NCI-H128 (cell line): ENCODE data around the gene HERC4.
"Not testable (repeated sequence)": the region's sequence is repeated elsewhere in the genome, so short reads cannot be mapped to it uniquely, and the experiment has no call there.

ENCODE experiments used
- DNase-seq: peaks from one replicate; lab custom pipeline; 2025; ENCODE audit not compliant: unreplicated experiment; lab: John Stamatoyannopoulos, UW

Gene HERC4

DNA sequence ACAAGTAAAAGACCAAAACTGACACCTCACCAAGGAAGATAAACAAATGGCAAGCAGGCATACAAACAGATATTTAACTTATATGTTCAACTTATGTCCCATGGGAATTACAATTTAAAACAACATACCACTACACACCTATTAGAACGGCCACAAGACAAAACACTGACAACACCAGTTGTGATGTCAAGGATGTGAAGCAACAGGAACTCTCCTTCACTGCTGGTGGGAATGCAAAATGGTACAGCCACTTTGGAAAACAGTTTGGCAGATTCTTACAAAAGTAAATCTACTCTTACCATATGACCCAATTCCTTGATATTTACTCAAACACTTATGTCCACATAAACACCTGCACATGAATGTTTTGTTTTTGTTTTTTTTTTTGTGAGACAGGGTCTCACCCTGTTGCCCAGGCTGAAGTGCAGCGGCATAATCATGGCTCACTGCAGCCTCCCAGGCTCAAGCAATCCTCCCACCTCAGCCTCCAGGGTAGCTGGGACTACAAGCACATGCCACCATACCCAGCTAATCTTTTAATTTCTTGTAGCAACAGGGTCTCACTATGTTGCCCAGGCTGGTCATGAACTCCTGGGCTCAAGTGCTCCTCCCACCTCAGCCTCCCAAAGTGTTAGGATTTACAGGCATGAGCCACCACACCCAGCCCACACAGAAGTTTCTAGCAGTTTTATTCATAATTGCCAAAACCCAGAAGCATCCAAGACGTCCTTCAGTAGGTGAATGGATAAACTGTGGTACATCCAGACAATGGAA, 27.3 kb downstream of the HERC4 start:
- no peak for DNase-seq

DNA sequence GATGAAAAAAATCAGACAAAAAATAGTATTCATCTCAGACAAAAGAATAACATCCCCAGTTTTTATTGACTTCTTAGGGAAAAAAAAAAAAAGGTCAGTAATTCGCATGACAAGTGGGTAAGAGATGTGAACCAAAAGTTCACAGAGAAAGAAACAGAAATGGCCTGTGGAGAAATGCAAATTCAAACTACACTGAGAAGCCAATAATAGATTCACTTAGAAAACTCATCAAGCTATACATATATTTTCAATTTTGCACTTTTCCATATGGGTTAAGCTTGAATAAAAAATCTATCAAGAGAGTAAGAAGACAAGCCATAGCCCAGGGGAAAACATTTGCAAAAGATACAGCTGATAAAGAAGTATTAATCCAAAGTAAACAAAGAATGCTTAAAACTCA, 28.0 kb downstream of the HERC4 start:
- no peak for DNase-seq

DNA sequence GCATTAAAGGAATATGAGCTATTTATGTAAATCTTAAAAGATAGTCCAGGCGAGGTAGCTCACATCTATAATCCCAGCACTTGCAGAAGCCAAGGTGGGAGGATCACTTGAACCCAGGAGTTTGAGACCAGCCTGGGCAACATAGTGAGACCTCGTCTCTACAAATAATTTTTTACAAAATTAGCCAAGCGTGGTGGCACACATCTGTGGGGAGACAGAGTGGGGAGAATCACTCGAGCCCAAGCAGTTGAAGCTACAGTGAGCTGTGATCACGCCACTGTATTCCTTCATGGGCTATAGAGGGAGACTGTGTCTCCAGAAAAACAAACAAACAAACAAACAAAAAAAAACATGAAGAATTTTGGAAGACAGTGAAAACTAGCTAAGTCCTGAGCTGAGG, 28.4 kb downstream of the HERC4 start:
- no peak for DNase-seq

DNA sequence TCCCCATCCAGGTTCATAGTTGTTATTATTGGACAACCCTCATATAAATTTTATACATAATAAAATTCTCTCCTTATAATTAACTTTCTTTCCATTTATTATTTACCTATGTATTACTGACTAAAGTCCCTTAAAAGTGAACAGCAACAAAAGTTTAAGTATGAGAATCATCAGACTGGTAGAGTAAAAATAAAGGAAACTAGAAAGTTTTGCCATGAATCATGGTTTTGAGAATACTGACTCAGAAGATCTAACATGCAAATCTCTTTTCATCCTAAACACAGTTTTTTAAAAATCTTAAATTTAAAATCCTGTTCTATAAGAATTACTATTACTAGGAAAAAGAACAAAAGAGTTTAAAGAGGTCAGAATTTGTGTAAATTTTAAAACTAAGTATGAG, 32.1 kb downstream of the HERC4 start:
- DNase-seq, result no peak

DNA sequence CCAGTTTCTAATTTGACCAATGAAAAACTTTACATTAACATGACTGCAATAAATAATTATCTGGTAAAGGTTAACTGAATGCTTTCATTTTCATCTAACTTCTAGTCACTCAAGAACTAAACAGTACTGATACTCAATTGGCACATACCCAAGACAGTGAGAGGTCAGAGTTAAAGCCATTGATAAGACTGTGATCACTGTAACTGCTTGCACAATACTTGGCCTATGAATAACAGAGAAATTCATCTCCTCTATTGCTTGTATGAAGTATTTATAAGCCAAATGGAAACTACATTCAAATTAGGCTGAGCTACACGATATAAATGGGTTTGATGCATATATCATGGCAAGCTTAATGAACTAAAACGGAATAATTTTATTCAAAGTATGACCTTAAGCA, 43.0 kb downstream of the HERC4 start:
- DNase-seq, result no peak

DNA sequence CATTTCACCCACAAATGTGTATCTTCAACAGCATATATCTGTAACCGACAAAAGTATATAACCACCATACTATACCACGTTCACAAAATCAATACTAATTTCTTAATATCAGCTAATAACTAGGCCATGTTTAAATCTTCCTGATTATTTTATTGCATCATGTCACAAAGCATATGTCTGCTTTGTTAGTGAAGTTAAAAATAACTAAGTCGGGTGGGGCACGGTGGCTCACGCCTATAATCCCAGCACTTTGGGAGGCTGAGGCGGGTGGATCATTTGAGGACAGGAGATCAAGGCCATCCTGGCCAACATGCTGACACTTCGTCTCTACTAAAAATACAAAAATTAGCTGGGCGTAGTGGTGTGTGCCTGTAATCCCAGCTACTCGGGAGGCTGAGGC, 47.7 kb downstream of the HERC4 start:
- no peak for DNase-seq

DNA sequence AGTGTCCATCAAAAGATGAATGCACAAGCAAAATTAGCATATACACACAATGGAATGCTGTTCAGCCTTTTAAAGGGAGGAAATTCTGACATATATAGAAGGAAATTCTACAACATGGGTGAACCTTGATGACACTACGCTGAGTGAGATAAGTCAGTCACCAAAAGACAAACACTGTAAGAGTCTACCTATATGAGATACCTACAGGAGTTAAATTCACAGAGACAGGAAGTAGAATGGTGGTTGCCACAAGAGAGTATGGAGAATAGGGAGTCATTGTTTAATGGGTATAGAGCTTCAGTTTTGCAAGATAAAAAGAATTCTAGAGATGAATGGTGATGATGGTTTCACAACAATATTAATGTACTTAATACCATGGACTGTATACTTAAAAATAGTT, 51.8 kb downstream of the HERC4 start:
- DNase-seq, result no peak

DNA sequence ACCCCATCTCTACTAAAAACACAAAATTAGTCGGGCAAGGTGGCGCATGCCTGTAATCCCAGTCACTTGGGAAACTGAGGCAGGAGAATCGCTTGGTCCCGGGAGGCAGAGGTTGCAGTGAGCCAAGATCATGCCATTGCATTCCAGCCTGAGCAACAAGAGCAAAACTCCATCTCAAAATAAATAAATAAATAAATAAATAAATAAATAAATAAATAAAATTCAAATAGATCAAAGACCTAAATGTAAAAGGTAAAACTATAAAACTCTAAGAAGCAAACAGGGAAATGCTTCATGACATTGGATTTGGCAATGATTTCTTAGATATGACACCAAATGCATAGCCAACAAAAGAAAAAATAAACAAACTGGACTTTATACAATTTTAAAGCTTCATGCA, 52.8 kb downstream of the HERC4 start:
- not testable (repeated sequence) for DNase-seq

DNA sequence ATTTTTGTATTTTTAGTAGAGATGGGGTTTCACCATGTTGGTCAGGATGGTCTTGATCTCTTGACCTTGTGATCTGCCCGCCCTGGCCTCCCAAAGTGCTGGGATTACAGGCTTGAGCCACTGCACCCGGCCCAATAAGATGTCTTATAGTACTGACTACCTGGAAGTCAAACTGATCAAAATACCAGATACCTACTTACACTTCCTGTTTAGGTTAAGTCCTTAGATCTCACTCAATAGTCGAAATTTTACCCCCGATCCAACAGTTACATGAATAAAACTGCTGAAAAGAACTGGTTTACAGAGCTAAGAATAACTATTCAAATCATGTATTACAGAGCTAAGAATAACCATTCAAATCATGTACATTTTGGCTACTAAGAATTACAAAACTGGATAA, 58.6 kb downstream of the HERC4 start:
- not testable (repeated sequence) for DNase-seq

DNA sequence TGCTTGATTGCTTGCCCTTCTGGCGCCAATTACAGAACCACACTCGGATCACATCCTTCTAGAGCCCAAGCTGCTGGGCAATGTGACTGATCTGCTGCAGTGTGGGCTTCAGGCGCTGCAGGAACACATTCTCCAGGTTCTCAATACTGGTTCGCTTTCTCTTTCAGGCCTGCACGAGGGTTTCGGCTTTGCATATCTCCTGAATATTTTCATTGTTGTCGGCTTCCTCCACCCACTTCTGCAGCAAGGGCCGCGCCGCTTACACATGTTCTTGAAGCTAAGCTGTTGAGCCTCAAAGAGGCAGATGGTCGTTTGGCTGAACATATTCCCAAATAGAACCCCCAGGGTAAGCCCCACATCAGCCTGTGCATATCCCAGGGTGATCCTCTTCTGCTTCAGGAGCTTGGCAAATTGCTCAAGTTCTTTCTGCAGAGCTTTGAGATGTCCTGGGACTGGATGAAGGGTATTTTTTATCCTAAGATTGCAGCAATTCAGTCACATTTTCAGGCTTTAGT, 64.6 kb downstream of the HERC4 start:
- no peak for DNase-seq

DNA sequence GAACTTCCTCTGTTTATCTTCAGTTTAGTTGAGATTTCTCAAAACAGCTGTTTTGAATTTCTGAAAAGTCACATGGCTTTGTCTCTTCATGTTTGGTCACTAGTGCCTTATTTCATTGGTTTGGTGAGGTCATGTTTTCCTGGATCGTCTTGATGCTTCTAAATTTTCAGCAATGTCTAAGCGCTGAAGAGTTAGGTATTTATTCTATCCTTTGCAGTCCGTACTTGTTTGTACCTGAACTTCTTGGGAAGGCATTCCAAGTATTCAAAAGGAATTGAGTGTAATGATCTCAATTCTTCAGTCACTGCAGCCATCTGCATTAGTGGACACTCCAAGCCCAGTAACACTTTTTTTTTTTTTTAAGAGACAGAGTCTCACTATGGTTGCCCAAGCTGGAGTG, 67.7 kb downstream of the HERC4 start:
- DNase-seq, result no peak

DNA sequence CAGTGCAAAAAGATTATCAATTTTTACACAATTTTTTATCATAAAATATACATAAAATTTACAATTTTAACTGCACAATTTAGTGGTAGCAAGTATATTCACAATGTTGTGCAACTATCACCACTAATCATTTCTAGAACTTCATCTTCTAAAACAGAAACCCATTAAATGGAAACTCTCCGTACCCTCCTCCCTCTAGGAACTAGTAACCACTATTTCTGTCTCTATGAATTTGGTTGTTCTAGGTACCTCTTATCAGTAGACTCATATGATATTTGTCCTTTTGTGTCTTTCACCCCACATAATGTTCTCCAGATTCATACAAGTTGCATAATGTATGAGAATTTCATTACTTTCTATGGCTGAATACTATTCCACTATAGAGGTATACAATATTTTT, 73.5 kb downstream of the HERC4 start:
- DNase-seq, result no peak

DNA sequence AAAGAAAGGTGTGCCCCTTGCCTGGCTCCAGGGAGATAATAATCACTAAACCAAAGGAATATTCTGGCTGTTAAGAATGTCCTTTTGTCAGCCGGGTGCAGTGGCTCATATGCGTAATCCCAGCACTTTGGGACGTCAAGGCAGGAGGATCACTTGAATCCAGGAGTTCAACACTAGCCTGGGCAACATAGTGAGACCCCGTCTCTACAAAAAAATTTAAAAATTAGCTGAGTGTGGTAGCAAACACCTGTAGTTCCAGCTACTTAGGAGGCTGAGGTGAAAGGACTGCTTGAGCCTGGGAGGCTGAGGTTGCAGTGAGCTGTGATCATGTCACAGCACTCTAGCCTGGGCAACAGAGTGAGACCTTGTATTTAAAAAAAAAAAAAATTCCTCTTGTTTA, 74.1 kb downstream of the HERC4 start:
- no peak for DNase-seq

DNA sequence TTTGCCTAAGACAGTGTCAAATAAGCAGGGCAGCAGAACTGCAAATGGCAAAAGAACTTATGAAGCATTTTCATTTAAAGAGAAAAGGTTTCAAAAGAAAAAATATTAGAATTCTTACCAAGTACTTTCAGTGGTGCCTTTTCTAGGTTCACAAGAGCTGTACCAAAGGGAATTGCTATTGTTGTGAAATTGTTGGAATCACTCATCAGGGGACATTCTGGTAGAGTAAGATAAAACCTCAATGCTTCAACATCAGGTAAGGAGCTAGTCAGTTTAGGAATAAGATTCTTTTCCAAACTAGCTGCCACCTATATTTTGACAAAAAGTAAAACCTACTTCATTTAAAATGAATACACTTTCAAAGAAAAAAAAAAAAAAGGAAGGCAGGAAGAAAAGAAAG, 85.0 kb downstream of the HERC4 start:
- DNase-seq, result no peak

DNA sequence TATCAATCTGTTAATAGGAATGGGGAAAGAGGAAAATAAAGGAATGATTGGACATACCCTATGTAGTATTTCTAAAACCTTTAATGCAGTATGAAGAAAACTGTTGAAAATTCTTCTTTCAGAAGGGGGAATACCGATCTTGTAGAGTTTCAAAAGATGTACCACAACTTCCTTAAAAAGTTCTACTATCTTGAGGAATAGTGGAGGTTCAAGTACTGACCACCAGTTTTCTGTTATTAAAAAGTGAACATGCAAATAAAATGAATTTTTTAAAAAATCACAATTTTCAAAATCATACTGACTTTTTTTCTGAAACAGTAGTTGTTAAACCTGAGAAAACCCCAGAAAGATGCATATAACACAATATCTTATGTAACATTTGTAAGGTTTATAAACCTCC, 86.5 kb downstream of the HERC4 start:
- no peak for DNase-seq

DNA sequence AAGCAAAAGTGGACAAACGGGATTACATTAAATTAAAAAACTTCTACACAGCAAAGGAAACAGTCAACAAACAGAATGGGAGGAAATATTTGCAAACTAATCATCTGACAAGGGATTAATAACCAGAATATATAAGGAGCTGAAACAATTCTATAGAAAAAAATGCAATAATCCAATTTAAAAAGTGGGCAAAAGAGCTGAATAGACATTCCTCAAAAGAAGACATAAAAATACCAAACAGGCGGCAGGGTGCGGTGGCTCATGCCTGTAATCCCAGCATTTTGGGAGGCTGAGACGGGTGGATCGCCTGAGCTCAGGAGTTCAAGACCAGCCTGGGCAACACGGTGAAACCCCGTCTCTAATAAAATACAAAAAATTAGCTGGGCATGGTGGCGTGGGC, 92.5 kb downstream of the HERC4 start:
- DNase-seq, result not testable (repeated sequence)

DNA sequence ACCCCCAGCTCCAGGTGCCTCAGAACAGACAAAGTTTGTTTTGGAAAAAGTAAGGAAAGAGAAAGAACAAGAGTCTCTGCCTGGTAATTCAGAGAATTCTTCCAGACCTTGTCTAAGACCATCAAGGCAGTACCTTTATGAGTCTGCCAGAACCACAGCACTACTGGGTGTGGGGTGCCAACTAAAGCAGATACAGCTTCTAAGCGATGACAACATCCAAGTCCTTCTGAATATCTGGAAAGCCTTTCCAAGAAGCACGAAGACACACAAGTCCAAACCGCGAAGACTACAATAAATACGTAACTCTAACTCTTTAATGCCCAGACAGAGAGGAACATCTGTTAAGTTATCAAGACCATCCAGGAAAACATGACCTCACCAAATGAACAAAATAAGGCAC, 96.3 kb downstream of the HERC4 start:
- no peak for DNase-seq

DNA sequence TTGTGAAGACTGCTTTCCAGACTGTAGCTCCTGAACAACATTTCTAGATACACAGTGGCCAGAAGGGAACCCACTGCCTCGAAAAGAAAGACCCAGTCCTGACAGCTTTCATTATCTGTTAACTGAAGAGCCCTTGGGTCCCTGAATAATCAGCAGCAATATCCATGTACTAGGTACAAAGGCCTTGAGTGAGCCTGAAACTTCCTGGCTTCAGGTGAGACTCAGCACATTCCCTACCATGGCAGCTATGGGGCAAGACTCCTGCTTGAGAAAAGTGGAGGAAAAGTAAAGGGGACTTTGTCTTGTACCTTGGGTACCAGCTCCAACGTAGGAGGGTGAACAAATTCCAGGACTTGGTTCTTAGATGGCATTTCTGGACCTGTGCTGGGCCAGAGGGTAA, 97.8 kb downstream of the HERC4 start:
- DNase-seq, result no peak

DNA sequence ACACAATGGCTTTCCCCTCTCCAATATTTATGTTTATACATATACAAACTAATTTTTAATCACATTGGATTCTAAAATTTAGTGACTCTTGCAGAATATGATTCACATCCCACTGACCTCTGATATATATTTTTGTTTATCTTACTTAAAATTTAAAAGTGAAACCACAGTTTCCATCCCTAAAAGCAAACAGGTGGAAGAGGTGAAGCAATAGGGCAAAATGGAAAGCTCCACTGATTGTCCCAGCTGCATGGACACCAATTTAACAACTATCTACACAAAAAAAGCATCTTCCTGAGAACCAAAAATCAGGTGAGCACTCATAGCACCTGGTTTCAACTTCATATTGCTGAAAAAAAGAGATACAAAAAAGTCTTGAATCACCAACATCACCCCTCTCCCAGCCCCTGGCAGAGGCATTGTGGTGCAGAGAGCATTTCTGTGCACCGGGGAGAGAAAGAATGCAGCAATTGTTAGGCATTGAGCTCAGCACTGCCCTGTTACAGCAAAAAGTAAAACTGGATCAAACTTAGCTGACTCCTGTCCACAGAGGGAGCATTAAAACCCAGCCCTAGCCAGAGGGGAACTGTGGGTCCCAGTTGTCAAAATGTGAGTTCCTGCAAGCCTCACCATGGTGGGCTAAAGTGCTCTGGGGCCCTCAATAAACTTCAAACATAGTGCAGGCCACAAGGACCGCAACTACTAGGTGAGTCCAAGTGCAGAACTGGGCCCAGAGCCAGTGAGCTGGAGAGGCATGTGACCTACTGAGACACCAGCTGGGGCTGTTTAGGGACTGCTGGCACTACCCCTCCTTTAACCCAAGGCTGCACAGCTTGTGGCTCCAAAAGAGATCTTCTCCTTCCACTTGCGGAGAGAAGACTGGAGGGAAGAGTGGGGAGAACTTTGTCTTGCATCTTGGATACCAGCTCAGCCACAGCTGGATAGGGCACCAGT, 98.5 kb downstream of the HERC4 start:
- no peak for DNase-seq

DNA sequence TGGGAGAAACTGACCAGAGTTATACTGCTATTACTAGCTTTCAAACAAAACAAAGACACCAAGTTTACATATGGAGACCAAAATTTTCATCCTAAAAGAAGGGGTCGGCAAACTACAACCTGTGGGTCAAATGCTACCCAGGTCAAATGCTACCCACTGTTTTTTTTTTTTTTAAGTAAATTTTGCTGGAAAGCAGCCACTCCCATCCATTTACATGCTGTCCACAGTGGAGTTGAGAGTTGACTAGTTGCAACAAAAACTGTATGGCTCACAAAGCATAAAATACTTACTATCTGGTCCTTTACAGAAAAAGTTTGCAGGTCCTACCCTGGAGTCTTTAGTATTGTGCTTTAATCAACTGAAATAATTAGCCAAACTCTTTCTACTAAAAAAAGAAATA, 99.2 kb downstream of the HERC4 start:
- no peak for DNase-seq

DNA sequence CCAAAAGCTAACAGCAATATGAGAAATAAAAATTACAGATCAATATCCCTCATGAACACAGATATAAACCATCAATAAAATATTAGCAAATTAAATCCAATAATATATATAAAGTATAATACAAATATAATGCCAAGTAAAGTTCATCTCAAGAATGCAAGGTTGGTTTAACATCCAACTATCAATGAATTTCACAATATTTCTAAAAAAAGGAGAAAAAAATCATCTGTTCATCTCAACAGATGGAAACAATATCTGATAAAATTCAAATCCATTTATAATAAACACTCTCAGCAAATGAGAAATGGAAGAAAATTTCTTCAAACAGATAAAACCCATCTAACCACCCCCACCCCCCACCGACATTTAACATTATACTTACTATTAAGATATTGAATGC, 103.8 kb downstream of the HERC4 start:
- DNase-seq, result no peak

DNA sequence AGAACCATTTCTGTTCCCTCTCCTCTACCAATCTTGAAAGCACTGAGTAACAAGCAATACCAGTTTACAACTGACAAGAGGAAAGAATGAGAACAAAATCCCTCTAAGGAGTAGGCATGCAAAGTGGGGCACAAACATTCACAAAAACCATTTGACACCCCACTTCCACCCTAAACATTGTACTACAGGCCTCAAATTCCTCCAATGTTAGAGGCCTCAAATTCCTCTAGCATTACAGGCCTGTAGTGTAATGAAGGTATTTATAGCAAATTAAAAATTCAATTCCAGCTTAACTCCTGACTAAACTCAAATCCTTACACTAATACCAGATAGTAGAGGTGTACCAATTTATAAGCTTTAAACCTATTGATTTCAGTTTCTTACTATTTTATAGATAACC, 105.2 kb downstream of the HERC4 start:
- no peak for DNase-seq
